Lung (tissue), 12 donors: ENCODE measurements around the gene CHN1. TPM values are rescaled to one million over a fixed set of nuclear protein-coding genes. Genes with fewer than 3 reads are reported as not detected.

Experiments
- ATAC-seq: fragments of 200-7000 bp; cut with Tn5 transposase; one replicate; pipeline ENCODE4 v1.9.1; 2020; ENCODE audit warnings: moderate number of reproducible peaks; ENCODE audit not compliant: insufficient read depth, low FRiP score
- DNase-seq, 3 donors: peaks; one replicate each; pipeline ENCODE4 v3.0.0-alpha.2; 2013 to 2017
- H3K27ac ChIP-seq, 2 donors: one replicate each; pipeline ENCODE4 v1.5.1; 2013; ENCODE audit warnings: mild to moderate bottlenecking in 2 of 2, moderate library complexity in 2 of 2, control low read depth in 1 of 2, inconsistent platforms in 1 of 2, low read depth in 1 of 2, low read length in 1 of 2
- H3K27me3 ChIP-seq, 3 donors: one replicate each; pipeline ENCODE4 v1.5.1; 2013; ENCODE audit warnings: low read length in 2 of 3; ENCODE audit not compliant: control insufficient read depth in 3 of 3, insufficient read depth in 3 of 3
- H3K36me3 ChIP-seq, 4 donors: one replicate each; pipeline ENCODE4 v1.5.1; 2013; ENCODE audit warnings: low read length in 4 of 4, mild to moderate bottlenecking in 1 of 4, moderate library complexity in 1 of 4; ENCODE audit not compliant: control insufficient read depth in 4 of 4, insufficient read depth in 4 of 4
- H3K4me1 ChIP-seq, 5 donors: one replicate each; pipeline ENCODE4 v1.5.1; 2013; ENCODE audit warnings: low read length in 5 of 5, mild to moderate bottlenecking in 2 of 5, moderate library complexity in 1 of 5; ENCODE audit not compliant: control insufficient read depth in 5 of 5, insufficient read depth in 5 of 5
- H3K4me3 ChIP-seq: one replicate; pipeline ENCODE4 v1.5.1; 2013; ENCODE audit warnings: mild to moderate bottlenecking, control low read depth, moderate library complexity
- H3K9ac ChIP-seq, 2 donors: one replicate each; pipeline ENCODE4 v1.5.1; 2013; ENCODE audit warnings: low read length in 2 of 2, control low read depth in 1 of 2; ENCODE audit not compliant: insufficient read depth in 1 of 2
- H3K9me3 ChIP-seq, 4 donors: one replicate each; pipeline ENCODE4 v1.5.1; 2013; ENCODE audit warnings: low read length in 3 of 4, mild to moderate bottlenecking in 1 of 4, moderate library complexity in 1 of 4; ENCODE audit not compliant: control insufficient read depth in 4 of 4, insufficient read depth in 3 of 4
- WGBS, 2 donors: extraction: QIAGEN DNeasy Blood & Tissue Kit; methylation state at CpG; one replicate each; pipeline ENCODE4 v1.1.7; 2013; 5-methylcytosine and 5-hydroxymethylcytosine counted together
- polyA plus RNA-seq, 2 donors: library from polyadenylated mRNA; stranded (reverse); fragments of 200-250 nt; gene quantifications; one replicate each; pipeline ENCODE4 v1.2.1, GENCODE V29; 2013
- total RNA-seq, 2 donors: library from RNA; depleted of rRNA in 1 of 2; stranded (reverse); fragments of >200 nt in 1 of 2; gene quantifications; one replicate each; pipeline ENCODE4 v1.2.1, GENCODE V29; 2014 to 2021
- TF ChIP-seq, protein P1 (sequence below): IDR thresholded peaks from 2 replicates; pipeline ENCODE4 v1.5.1; 2012; ENCODE audit warnings: mild to moderate bottlenecking; ENCODE audit errors: control extremely low read depth, extremely low read depth
- donor health status: control.
- donor health status: control.
- donor health status: Bipolar disorder and iron deficiency.
- donor health status: healthy.
- donor health status: DM: yes; HTN: yes; CAD: no.

CHN1 gene
- total and polyA plus RNA-seq, 4 donors, result 6.8 to 80.9 (median 14.5) TPM

DNA sequence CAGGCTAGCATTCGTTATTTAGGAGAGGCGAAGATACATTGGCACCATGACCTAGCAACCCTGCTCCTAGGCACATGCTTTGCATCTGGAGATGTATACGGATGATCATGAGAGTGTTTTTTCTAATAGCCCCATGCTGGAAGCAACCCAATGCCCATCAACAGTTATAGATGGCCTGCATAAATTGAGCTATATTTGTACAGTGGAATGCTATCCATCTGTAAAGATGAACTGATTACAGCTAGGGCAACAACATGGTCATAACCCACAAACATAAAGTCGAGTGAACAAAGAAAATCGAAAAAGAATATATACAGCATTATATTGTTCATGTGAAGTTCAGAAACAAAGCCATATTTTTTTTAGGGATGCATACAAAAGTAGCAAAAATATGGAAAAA is 220.3 kb downstream of the CHN1 start:
- H3K4me3 ChIP-seq, result no peak overlapping the region
- H3K27ac ChIP-seq, result no peak overlapping the region
- TF ChIP-seq, protein P1, sequence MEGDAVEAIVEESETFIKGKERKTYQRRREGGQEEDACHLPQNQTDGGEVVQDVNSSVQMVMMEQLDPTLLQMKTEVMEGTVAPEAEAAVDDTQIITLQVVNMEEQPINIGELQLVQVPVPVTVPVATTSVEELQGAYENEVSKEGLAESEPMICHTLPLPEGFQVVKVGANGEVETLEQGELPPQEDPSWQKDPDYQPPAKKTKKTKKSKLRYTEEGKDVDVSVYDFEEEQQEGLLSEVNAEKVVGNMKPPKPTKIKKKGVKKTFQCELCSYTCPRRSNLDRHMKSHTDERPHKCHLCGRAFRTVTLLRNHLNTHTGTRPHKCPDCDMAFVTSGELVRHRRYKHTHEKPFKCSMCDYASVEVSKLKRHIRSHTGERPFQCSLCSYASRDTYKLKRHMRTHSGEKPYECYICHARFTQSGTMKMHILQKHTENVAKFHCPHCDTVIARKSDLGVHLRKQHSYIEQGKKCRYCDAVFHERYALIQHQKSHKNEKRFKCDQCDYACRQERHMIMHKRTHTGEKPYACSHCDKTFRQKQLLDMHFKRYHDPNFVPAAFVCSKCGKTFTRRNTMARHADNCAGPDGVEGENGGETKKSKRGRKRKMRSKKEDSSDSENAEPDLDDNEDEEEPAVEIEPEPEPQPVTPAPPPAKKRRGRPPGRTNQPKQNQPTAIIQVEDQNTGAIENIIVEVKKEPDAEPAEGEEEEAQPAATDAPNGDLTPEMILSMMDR, result no peak
- H3K36me3 ChIP-seq, result no peaks in the 10 kb centered on the region
- no peaks in the 10 kb centered on the region for H3K9me3 ChIP-seq
- H3K4me1 ChIP-seq, result peaks cover 0 to 22% (median 0%) of the 10 kb centered on the region in 5 donors
- DNase-seq, result no peak
- no peaks in the 10 kb centered on the region for H3K27me3 ChIP-seq
- H3K9ac ChIP-seq, result no peak overlapping the region
- no peak for ATAC-seq
- 94% methylated on average over 5 of the region's 5 CpGs for WGBS, 2 donors

GRCh38 chr2:174784316-174784715 is 220.9 kb downstream of the CHN1 start:
- no peak for DNase-seq
- Histone ChIP-seq H3K9ac (no peak overlapping the region), H3K27ac (no peak overlapping the region), H3K4me3 (no peak overlapping the region), H3K27me3 (no peaks in the 10 kb centered on the region), H3K9me3 (no peaks in the 10 kb centered on the region), H3K4me1 (peaks cover 0 to 24% (median 2%) of the 10 kb centered on the region in 5 donors), H3K36me3 (no peaks in the 10 kb centered on the region)
- 93 to 96% methylated on average over 7 of the region's 7 CpGs for WGBS, 2 donors
- no peak for ATAC-seq
- TF ChIP-seq, protein P1, result no peak

- TF ChIP-seq, protein P1, result no peak
- WGBS, 2 donors, result 69 to 84% methylated on average over 11 of the region's 11 CpGs
- DNase-seq, result peak in 1 of 3 donors; percentile 55
- Histone ChIP-seq H3K4me1 (peaks cover 0 to 38% (median 19%) of the 10 kb centered on the region in 5 donors), H3K27me3 (no peaks in the 10 kb centered on the region), H3K4me3 (no peak overlapping the region), H3K27ac (no peak overlapping the region), H3K9me3 (no peaks in the 10 kb centered on the region), H3K36me3 (no peaks in the 10 kb centered on the region), H3K9ac (no peak overlapping the region)
- ATAC-seq, result no peak
These were observed 223.2 kb downstream of the CHN1 start for GRCh38 chr2:174781996-174782395.

DNA sequence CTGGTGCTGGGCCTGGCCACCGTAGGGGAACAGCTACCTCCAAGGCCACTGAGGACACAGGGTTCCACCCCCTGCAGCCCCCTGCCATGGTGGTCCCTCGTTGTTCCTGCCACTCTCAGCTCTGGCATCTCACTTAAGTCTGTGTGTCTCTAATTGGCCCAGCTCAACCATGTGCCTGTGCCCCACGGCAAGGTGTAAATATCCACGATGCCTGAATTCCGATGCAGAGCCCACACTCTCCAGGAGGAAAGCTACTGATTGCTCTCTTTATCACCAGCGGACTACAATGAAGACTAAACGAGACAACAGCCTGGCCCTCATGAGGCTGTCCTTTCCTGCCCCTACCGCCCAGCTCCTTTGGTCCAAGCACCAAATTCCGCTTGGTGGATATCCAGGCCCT is 223.9 kb downstream of the CHN1 start:
- Histone ChIP-seq H3K36me3 (no peaks in the 10 kb centered on the region), H3K27ac (no peak overlapping the region), H3K27me3 (no peaks in the 10 kb centered on the region), H3K4me1 (peaks cover 0 to 45% (median 25%) of the 10 kb centered on the region in 5 donors), H3K4me3 (no peak overlapping the region), H3K9ac (no peak overlapping the region), H3K9me3 (no peaks in the 10 kb centered on the region)
- 92 to 97% methylated on average over 9 of the region's 9 CpGs for WGBS, 2 donors
- DNase-seq (no peak), ATAC-seq (no peak)
- TF ChIP-seq, protein P1, result no peak
